OCI-M2 (cell line): ENCODE data around the gene VPS4B.
A peak's percentile ranks its signal among the peaks of the same experiment; 100 is the strongest.
"Not testable (repeated sequence)": the region's sequence is repeated elsewhere in the genome, so short reads cannot be mapped to it uniquely, and the experiment has no call there.

ENCODE experiments used
- DNase-seq: peaks from one replicate; lab custom pipeline; 2025; ENCODE audit not compliant: unreplicated experiment; lab: John Stamatoyannopoulos, UW

Gene VPS4B

GRCh38 chr18:63422087-63422863 is at the start of gene VPS4B:
Gene VPS4B, minus strand, starts transcription at chr18:63422476. Its CDS starts 217 bp downstream, at chr18:63422259.
- DNase-seq: peak; percentile 87

DNA sequence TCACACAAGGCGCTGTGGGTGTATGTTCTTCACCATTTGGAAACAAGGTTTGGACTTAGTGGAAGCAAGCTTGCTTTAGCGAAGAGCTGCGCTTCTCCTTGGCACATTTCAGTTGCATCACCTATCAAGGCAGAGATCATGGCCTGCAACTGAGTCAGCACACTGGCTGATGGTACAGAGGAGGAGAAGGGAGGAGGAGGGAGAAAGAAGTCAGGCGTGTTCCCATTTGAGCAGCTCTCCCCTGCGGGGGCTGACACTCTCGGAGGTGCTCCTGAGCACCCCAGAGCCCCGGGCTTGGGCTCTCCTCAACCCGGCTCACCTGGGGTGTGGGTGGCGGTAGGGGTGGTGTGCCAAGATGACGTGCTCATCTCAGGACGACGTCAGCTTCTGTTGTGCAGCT is 48.5 kb upstream of the VPS4B start:
- DNase-seq: no peak

DNA sequence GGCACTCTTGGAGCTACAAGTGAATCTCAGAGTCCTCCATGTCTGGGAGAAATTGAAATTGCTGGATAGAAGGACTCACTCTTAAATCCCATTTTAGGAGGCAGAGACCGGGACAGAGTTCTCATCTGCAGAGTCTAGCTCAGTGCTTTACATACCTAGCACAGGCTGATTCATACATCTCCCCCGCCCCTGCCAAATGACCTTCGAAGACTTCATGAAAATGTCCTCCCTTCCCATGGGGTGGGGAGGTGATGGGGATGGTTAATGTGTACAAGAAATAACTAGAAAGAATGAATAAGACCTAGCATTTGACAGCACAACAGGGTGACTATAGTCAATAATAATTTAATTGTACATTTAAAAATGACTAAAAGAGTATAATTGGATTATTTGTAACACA is 46.3 kb upstream of the VPS4B start:
- DNase-seq: no peak

DNA sequence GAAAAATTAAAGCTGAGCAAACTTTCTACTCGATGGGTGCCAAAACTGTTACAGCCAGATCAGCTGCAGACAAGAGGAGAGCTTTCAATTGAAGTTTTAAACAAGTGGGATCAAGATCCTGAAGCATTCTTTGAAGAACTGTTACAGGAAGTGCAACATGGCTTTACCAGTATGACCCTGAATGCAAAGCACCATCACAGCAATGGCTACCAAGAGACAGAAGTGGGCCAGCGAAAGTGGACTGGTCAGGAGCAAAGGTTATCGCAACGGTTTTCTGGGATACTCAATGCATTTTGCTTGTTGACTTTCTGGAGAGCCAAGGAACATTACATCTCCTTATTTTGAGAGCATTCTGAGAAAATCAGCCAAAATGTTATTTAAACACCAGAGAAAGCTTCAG is 45.4 kb upstream of the VPS4B start:
- DNase-seq: no peak

- no peak for DNase-seq
Observed at GRCh38 chr18:63465059-63465458, 42.8 kb upstream of the VPS4B start.

GRCh38 chr18:63464434-63464833 is 42.2 kb upstream of the VPS4B start:
- no peak for DNase-seq

- no peak for DNase-seq
Observed at GRCh38 chr18:63460414-63460813, 38.1 kb upstream of the VPS4B start.

DNA sequence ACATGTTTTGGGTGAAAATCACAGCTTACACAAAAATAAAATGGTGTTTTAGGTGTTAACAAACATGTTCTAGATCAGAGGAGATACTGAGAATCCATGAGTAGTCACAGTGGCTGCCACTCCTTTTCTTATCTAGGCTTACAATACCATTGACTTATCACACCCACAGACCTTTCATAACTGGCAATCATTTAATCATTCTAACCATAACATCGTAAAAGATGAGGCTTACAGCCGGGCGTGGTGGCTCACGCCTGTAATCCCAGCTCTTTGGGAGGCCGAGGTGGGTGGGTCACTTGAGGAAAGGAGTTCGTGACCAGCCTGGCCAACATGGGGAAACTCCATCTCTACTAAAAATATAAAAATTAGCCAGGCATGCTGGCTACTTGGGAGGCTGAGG is 35.7 kb upstream of the VPS4B start:
- no peak for DNase-seq

GRCh38 chr18:63454497-63454896 is 32.2 kb upstream of the VPS4B start:
- no peak for DNase-seq

DNA sequence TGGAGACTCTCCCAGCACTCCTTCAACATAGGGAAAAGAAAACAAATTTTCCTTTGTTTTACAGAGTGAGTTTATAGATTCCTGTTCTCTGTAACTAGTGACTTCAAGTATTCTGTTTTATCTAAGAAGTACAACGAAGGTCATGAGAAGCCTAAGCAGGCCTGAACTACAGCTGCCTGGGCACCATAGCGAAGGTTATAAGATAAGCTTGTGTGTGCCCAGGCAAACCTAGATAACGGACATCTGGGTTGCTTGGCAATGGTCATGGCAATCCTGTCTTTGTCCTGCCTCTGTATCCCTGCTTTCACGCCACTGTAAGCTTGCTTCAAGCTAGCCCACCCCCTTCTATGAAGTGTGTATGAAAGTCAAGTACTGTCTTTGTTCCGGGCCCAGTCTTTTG is 30.5 kb upstream of the VPS4B start:
- not testable (repeated sequence) for DNase-seq

DNA sequence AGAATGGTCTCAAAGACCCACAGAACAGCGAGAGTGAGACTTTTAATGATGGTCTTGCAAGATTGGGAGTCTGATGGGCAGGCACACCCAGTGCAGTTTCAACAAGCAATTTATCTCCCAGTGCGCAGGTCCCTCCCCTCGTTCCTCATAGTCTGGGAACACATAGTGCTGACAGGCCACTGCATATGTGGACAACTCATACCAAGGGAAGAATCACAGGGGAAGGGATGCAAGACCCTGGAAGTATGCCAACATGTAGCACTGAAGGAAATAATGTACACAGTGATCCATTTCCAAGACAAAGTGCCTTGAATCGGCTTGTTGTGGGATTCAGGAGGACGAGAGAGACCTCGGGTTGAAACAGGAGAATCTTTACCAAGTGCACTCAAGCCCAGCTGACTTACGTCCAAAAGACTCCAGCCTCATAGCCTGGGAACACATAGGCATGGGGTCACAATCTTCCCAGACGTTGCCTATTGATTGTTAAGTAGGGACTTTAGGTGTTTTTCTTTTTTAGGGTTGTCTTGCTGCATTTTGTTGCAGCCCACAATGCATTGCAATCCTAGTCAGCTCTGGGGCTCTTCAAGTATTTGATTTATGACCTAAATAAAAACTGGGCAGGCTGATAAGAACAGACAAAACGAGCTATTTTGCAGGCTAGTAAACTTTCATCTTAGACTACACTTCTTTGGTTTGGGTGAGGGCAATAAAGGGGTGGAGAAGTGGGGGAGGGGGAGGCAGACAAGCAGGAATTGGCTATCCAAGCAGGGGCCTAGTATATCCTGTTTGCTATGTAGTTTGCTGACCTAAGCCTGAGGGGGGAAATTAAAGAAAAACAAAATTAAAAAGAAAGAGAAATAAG is 29.8 kb upstream of the VPS4B start:
- DNase-seq: no peak

- DNase-seq: no peak
Observed at GRCh38 chr18:63449426-63449825, 27.1 kb upstream of the VPS4B start.

- DNase-seq: no peak
Observed at GRCh38 chr18:63447066-63447465, 24.8 kb upstream of the VPS4B start.

GRCh38 chr18:63446266-63446665 is 24.0 kb upstream of the VPS4B start:
- no peak for DNase-seq

GRCh38 chr18:63445037-63445436 is 22.8 kb upstream of the VPS4B start:
- no peak for DNase-seq

GRCh38 chr18:63444580-63444979 is 22.3 kb upstream of the VPS4B start:
- no peak for DNase-seq

GRCh38 chr18:63443829-63444228 is 21.6 kb upstream of the VPS4B start:
- no peak for DNase-seq

- DNase-seq: no peak
Observed at GRCh38 chr18:63440881-63441280, 18.6 kb upstream of the VPS4B start.

GRCh38 chr18:63440219-63440618 is 17.9 kb upstream of the VPS4B start:
- DNase-seq: no peak

DNA sequence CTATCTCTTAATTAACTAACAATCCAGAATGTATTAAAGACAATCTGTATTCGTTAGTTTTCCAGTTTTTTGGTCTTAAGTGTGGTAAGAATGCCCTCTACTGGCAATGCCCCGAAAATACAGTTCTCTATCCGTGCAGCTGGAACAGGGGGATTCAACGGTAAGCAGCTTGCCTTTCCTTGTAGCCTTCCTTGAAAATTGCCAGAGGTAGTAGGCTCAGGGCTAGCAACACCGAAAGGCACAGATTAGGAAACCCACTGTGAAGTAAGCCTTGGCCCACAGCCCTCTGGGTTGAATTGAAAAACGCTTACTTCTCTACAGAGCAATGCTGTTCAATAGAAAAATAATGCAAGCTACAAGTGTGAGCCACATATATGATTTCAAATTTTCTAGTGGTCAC is 17.1 kb upstream of the VPS4B start:
- DNase-seq: no peak

DNA sequence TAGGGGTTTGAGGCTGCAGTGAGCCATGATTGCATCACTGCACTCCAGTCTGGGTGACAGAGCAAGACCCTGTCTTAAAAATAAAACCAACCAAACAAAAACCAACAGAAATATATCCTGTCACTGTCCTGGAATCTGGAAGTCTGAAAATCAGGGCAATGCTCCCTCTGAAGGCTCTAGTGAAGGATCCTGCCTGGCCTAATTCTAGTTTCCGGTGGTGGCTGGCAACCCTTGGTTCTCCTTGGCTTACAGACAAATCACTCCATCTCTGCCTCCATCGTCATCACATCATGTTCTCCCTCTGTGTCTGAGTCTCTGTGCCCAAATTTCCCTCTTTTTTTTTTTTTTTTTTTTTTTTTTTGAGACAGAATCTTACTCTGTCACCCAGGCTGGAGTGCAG is 15.9 kb upstream of the VPS4B start:
- no peak for DNase-seq

DNA sequence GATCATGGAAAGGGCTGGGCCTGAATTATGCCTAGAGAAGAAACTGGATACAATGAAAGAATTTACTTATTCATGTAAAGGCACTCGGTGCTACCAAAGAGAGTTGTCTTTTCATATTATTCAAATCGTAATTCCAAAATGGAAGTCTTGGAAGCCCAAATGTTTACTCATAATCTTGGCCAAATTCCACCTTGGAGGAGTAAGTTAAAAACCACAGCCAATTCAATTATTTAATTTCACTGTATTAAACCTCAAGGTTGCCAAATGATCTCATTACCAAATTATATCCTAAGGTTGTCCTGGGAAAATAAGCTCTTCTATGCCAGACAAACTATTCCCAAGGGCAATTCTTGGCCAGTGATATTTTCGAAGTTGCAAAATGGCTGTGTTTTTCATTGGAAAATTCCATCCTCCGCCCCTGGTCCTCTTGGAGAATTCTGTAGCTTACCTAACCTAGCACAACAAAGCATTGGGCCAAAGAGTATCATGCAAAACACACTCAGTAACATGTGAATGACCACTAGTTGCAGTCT is 11.1 kb upstream of the VPS4B start:
- no peak for DNase-seq
